Calu3 (cell line): Measurements from ENCODE around the gene CSRP1. TPM values are rescaled to one million over a fixed set of nuclear protein-coding genes. Genes with fewer than 3 reads are reported as not detected.

Source experiments
- BruUV-seq: library from RNA; stranded (reverse); fragments of 400-500 nt; replicated peaks from 2 replicates; lab custom pipeline; 2021; lab: Mats Ljungman, UMichigan
- CTCF ChIA-PET: fragments of 300-600 bp; sonication (Branson Sonifier 250); formaldehyde crosslinking; loops from one replicate; lab custom pipeline; 2022; ENCODE audit warnings: antibody characterized with exemption; lab: Charles Lee
- DNase-seq: peaks from one replicate; pipeline ENCODE4 v3.0.0; 2022
- H3K27ac Mint-ChIP-seq: one replicate; pipeline ENCODE4 v1.8.0; 2022; ENCODE audit warnings: mixed read lengths; ENCODE audit not compliant: unreplicated experiment
- H3K27me3 Mint-ChIP-seq: one replicate; pipeline ENCODE4 v1.8.0; 2022; ENCODE audit warnings: mixed read lengths; ENCODE audit not compliant: unreplicated experiment
- H3K36me3 Mint-ChIP-seq: one replicate; pipeline ENCODE4 v1.8.0; 2022; ENCODE audit warnings: mild to moderate bottlenecking, moderate library complexity, mixed read lengths; ENCODE audit not compliant: insufficient read depth, unreplicated experiment
- H3K4me1 Mint-ChIP-seq: one replicate; pipeline ENCODE4 v1.8.0; 2022; ENCODE audit warnings: mild to moderate bottlenecking, low read depth, mixed read lengths; ENCODE audit not compliant: unreplicated experiment
- H3K4me3 Mint-ChIP-seq: one replicate; pipeline ENCODE4 v1.8.0; 2022; ENCODE audit warnings: mild to moderate bottlenecking, low read depth, moderate library complexity, mixed read lengths; ENCODE audit not compliant: unreplicated experiment
- H3K9me3 Mint-ChIP-seq: one replicate; pipeline ENCODE4 v1.8.0; 2022; ENCODE audit warnings: low read depth, mixed read lengths; ENCODE audit not compliant: unreplicated experiment
- CTCF ChIP-seq: fragments of 200-600 bp; IDR thresholded peaks from one replicate; pipeline ENCODE4 v1.8.0; 2022; ENCODE audit warnings: antibody characterized with exemption; ENCODE audit not compliant: unreplicated experiment
- intact Hi-C: fragments of 100-400 bp; cut with micrococcal nuclease; formaldehyde crosslinking; loops from one replicate; pipeline ENCODE4 v1.10.0; 2022; ENCODE audit not compliant: unreplicated experiment
- total RNA-seq: library from RNA; stranded (reverse); gene quantifications from 2 replicates; pipeline ENCODE4 v1.2.3, GENCODE V29; 2022

The CSRP1 gene
- total RNA-seq, 1 experiment from 2014 or later = 69.9 TPM

- Mint-ChIP-seq H3K4me1 (peaks cover 53% of the 10 kb centered on the region), H3K4me3 (peak overlapping the region; percentile 45), H3K27me3 (no peaks in the 10 kb centered on the region), H3K27ac (peak overlapping the region; percentile 92), H3K9me3 (no peaks in the 10 kb centered on the region), H3K36me3 (peaks cover 44% of the 10 kb centered on the region)
- no TSS peak for BruUV-seq
- DNase-seq = no peak
- CTCF ChIA-PET = interaction anchor here (1.0 to 4.5 kb wide), 5 partner anchors 8 to 56 kb away, joined by 3 to 44 read pairs (median 16); no protein-coding TSS in a partner anchor
- intact Hi-C loops = no loop called here
- TF ChIP-seq CTCF = no peak
Measured at GRCh38 chr1:201504179-201504631, 2.7 kb downstream of the CSRP1 start.

GRCh38 chr1:201503397-201504176, 3.3 kb downstream of the CSRP1 start:
- peak overlapping the region; percentile 45 for H3K4me3 Mint-ChIP-seq
- no peaks in the 10 kb centered on the region for H3K27me3 Mint-ChIP-seq
- peak overlapping the region; percentile 92 for H3K27ac Mint-ChIP-seq
- TF ChIP-seq CTCF = no peak
- intact Hi-C loops = no loop called here
- H3K4me1 Mint-ChIP-seq = peaks cover 53% of the 10 kb centered on the region
- H3K36me3 Mint-ChIP-seq = peaks cover 44% of the 10 kb centered on the region
- CTCF ChIA-PET = interaction anchor here (1.0 to 4.5 kb wide), 9 partner anchors 8 to 55 kb away, joined by 3 to 44 read pairs (median 7); no protein-coding TSS in a partner anchor
- H3K9me3 Mint-ChIP-seq = no peaks in the 10 kb centered on the region
- BruUV-seq = no TSS peak
- DNase-seq = peak; percentile 72

GRCh38 chr1:201502511-201502857, 4.4 kb downstream of the CSRP1 start:
- peaks cover 40% of the 10 kb centered on the region for H3K36me3 Mint-ChIP-seq
- intact Hi-C loops = no loop called here
- DNase-seq = no peak
- no peaks in the 10 kb centered on the region for H3K27me3 Mint-ChIP-seq
- TF ChIP-seq CTCF = no peak
- peaks cover 47% of the 10 kb centered on the region for H3K4me1 Mint-ChIP-seq
- CTCF ChIA-PET = interaction anchor here (1.3 to 4.5 kb wide), 8 partner anchors 10 to 67 kb away, joined by 3 to 44 read pairs (median 9); no protein-coding TSS in a partner anchor
- H3K27ac Mint-ChIP-seq = peak overlapping the region; percentile 92
- no peak overlapping the region for H3K4me3 Mint-ChIP-seq
- no peaks in the 10 kb centered on the region for H3K9me3 Mint-ChIP-seq
- BruUV-seq = no TSS peak

- no peak overlapping the region for H3K4me3 Mint-ChIP-seq
- intact Hi-C loops = no loop called here
- H3K36me3 Mint-ChIP-seq = peaks cover 35% of the 10 kb centered on the region
- peak; percentile 65 for DNase-seq
- CTCF ChIA-PET = interaction anchor here (1.3 to 4.5 kb wide), 8 partner anchors 10 to 67 kb away, joined by 3 to 44 read pairs (median 9); no protein-coding TSS in a partner anchor
- H3K9me3 Mint-ChIP-seq = no peaks in the 10 kb centered on the region
- H3K27ac Mint-ChIP-seq = no peak overlapping the region
- H3K27me3 Mint-ChIP-seq = no peaks in the 10 kb centered on the region
- no peak for TF ChIP-seq CTCF
- no TSS peak for BruUV-seq
- H3K4me1 Mint-ChIP-seq = peaks cover 45% of the 10 kb centered on the region
Measured at GRCh38 chr1:201501812-201502510, 5.0 kb downstream of the CSRP1 start.
